ENCODE data around the gene LOXL3.
"Not testable (repeated sequence)": the region's sequence is repeated elsewhere in the genome, so short reads cannot be mapped to it uniquely, and the experiment has no call there.

The LOXL3 gene

DNA sequence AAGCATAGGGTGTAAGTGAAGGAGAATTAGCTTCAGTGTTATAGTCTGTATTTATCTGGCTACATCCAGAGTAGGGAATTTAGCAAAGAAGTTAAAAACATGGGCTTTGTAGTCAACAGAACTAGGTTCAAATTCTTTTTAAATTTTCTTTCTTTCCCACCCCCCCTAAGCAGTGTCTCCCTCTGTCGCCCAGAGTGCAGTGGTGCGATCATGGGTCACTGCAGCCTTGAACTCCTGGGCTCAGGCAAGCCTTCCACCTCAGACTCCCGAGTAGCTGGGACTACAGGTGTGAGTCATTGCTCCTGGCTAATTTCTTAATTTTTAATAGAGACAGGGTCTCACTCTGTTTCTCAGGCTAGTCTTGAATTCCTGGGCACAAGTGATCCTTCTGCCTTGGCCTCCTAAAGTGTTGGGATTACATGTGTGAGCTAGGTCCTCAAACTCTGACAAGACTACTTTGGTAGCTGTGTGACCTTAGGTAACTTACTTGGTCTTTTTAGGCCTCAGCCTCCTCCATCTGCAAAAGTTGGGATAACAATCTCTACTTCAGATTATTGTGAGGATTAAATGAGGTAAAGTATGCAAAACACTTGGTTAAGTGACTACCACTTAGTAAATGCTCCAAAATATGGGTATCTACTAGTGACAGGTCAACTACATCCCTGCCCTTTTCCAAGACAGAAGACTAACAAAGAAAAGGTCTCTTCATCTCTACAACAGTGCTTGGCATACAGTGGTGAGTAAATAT, 18.6 kb upstream of the LOXL3 start:
- no peak for DNase-seq

DNA sequence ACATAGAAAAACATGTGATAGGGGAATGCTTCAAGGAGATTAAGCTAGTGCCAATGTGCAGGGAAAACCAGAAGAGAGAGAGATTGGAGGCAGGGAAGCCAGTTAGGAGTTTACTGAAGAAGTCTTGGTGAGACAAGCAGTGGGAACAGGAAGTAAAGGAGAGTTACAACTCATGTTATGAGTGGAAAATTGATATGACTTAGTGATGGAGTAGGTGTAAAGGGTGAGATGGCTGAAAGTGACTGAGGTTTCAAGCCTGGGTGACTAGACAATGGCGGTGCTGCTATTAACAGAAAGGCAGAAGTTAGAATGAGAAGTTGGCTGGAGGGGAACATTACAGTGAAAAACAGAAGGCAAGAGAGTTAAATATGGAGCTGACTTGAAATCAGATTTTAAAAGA, 17.3 kb upstream of the LOXL3 start:
- no peak for DNase-seq

DNA sequence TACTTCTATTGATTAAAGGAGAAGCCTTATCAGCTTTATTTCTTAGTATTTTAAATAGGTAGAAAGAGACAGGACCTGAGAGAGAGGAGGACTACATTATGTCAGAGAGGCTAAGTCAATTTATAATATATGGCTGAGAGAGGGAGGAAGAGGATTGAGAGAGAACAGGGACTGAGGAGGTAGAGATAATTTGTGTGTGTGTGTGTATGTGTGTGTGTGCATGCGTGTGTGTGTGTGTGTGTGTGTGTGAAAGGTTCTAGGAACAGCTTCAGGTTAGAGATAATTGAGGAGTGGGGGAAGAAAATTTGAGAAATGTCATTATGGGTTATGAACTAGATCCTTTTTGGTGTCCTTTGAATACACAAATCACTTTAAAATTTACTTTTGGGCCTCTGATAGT, 15.9 kb upstream of the LOXL3 start:
- DNase-seq = no peak

DNA sequence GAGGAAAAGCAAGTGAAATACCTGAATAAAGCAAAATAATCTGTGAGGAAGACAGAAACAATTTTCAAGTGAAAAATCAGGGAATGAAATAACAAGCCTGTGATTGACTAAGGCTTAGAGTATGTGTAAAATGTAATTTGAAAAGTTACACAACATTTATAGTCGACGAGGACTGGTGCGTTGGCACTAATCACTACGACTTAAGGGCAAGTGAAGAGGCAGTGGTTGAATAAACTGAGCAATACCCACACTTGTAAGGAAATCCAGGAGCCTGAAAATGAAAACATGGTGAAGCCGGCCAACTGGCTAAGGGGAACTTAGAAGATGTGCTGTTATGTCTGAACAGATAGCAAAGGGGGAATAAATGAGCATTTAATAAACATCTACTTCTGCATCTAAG, 14.1 kb upstream of the LOXL3 start:
- DNase-seq = no peak

DNA sequence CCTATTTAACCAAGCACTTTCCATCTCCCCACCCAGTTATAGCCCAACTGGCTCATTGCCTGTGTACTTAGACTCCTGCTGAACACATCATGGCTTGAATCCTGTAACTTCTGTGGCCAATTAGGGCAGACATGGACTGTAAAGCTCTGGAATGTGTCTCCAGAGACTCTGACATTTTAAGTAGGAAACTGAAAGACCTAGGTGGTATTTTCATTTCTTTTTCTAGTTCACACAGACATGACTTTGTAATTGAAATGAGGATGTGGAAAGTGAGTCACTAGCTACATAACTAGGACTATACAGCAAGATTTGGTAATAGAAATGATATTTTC, 13.0 kb upstream of the LOXL3 start:
- DNase-seq = no peak

DNA sequence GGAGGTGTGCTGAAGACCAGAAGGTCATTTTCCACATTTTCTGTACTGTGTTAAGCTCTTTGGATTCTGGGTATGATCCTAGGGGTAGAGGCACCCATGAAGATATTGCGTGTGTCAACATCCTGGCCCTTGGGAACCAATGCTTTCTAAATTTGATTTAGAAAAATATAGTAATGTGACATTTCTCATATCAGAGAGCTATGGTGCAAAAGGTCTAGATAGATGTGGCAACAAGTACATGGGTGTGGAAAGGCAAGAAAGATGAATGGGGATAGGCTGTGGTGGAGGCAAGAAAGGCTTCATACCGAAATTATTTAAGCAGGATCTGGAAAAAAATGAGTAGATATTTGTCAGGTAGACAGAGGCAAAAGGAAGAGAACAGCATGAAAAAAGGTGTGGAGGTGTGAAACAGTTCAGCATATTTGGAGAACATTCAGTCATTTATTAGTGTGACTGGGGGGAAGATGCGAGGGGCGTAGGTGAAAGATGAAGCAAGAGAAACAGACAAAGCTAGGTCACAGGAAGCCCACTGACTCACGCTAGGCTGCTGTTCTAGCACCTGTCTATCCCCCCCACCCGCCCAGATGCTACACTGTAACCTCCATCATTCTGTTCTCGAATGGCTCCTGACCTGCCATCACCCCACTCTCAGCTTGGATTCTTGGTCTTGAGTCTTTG, 12.5 kb upstream of the LOXL3 start:
- DNase-seq = no peak

DNA sequence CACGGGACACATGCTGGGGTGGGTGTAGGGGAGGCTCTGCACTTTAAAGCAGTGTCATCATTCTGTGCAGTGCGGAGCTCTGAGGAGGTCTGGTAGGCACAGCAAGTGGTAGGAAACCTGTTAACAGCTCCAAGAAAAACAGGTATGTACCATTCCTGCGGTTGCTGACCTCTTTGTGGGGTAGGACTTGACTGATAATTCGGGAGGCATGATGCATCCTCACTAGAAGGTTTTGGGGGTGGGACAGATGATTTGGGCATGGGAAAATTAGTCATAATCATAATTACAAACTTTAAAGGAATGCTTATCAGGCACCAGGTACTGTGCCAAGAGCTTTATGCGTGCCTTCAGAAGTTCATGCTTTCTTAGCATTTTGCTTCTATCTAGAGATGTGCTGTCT, 10.5 kb upstream of the LOXL3 start:
- DNase-seq = no peak

DNA sequence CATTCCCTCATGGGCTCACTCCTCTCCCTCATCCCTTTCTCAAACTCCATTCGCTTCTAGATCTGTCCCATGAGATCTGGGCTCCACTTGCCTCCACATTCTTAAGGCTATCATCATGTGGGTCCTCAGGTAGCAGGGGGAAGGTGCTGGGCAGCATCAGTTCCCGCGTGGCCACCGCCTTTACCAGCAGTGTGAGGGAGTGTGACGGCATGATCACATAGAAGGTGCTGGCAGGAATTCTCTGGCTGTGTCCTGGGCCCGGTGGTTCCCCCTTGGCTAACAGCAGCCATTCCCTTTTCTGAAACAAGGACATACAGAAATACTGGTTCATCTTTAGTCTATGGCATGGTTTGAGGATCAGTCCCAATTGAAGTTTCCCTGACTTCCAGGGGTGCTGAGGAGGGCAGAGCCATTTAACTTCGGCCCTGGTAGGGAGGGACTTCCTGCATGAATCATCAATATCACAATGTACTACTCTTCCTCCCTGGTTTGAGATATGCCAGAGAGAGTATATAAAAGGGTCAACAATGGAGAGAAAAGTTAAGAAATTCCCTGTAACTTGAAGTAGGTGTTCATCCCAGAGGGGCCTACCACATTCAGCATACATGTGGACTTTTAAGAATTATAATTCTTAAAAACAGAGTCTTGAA, 8.5 kb upstream of the LOXL3 start:
- DNase-seq = no peak

DNA sequence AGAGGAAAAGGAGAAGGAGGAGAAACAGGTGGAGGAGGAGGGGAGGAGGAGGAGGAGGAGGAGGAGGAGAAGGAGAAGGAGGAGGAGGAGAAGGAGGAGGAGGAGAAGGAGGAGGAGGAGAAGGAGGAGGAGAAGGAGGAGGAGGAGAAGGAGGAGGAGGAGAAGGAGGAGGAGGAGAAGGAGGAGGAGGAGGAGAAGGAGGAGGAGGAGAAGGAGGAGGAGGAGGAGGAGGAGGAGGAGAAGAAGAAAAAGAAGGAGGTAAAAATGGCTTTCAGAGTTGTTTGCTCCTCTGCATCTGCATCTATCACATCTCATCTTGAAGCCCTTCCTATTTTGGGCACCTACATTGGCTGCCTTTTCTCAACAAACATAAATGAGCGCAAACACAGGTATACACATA, 7.3 kb upstream of the LOXL3 start:
- DNase-seq = not testable (repeated sequence)

DNA sequence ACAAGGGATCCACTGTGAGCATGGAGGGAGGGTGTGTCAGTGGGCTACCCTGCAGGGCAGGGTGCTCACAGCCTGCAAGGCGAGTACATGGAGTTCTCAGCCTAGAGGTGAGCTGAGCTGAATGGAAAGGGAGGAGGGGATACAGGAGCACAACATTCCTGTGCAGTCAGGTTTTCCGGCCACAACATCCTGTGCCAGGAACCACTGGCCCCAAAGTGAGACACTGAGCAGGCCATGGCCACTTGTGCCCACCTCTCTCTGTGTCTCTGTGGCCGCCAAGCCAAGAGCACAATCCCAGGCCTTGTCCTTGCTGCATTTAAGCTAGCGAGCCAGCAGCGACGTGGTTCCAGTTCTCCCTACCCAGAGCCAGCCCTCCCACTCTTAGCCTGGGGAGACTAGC, 6.8 kb upstream of the LOXL3 start:
- no peak for DNase-seq

DNA sequence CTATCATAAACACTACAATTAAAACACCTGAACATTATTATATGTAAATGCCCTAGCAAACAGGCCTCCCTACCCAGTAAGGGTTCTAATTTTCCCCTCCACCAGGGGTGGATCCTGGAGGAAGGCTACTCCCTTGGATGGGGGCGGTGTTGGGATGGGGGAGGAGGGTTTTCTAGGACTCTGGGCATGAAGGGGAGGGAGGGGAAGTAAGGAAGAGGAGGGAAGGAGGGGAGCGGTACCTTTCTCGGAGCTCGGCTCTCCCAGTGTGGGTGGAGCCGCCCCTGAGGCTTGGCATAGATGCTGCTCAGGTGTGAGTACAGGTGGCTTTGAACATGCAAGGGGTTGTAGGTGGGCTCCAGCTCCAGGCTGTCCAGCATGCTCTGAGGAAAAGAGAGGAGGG, 6.2 kb upstream of the LOXL3 start:
- no peak for DNase-seq

DNA sequence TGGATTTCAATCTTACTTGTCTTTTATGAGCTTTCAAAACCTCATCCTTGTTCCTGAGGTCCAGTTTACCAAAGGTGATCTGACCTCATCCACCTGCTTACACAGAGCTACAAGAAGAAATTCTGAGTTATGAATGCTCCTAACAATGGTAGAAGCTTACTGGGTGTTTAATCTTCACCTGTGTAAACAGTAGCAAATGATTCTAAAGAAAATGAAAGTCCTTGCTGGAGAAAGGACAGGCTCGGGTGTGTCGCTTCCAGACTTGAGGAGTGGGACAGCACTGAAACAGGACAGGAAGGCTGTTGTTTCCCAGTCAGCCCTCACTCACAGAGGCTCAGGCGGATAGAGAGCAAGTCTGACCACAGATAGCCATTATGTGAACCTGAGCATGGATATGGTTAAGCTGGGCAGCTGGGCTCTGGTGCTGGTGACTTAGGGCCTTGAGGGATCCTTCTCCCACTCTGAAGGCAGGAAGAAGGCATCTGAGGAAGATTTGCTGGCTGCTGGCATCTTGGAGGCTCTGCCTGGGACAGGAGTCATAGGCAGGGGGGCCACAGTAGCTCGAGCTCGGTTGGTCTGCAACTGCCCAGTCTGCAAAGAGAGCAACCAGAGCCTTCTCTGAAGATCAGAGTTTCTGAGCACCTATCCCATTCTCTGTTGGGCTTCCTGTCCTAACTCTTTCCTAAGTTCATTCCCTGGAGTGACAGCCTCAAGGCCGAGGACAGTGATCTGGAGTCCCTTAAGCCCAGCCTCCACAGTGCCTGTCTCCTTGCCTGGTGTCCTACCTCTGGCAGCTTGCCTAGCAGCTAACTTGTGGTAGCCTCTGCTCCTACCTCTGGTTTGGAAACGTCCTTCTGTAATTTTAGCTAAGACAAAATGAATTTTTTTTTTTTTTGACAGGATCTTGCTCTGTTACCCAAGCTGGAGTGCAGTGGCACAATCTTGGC, 4.8 kb upstream of the LOXL3 start:
- DNase-seq = no peak

DNA sequence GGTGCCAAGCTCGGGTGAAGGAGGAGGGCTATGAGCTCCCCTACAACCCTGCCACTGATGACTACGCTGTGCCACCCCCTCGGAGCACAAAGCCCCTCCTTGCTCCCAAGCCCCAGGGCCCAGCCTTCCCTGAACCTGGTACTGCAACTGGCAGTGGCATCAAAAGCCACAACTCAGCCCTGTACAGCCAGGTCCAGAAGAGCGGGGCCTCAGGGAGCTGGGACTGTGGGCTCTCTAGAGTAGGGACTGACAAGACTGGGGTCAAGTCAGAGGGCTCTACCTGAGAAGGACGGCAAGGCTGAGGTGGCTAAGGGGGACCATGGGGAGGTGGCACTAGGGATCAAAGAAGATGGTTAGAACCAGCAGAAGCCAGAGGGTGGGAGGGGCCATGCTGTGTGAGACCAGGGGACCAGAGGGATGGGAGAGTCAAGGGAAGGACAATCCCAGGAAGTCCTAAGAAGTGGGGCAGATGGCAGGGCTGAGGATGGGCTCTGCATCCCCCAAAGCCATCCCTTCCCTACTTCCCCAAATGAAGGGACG, 3.2 kb upstream of the LOXL3 start:
- no peak for DNase-seq

DNA sequence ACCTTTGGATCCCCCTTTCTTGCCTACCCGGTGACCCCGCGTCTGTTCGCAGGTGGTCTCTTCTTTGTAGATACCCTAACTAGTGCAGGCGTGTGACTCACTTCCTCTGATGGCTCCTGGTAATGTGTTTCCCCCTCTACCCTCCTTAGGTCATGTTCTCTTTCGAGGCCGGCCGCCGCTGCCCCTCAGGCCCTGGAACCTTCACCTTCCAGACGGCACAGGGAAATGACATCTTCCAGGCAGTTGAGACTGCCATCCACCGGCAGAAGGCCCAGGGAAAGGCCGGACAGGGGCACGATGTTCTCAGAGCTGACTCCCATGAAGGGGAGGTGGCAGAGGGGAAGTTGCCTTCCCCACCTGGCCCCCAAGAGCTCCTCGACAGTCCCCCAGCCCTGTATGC, 2.4 kb upstream of the LOXL3 start:
- no peak for DNase-seq

DNA sequence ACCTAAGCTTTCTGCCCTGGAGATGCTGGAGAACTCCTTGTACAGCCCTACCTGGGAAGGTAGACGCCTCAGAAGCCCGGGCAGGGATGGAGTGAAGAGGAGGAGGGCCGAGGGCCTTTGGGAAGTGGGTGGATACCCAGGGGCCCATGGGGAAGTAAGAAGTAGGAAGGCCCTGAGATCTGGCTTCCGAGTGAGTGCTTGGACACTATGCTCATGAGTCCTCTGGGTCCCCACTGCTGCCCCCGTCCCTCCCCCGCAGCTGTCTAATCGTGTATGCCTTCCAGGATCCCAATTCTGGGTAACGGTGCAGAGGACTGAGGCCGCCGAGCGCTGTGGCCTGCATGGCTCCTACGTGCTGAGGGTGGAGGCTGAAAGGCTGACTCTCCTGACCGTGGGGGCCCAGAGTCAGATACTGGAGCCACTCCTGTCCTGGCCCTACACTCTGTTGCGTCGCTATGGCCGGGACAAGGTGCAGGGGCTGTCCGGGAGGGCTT, 1.9 kb upstream of the LOXL3 start:
- no peak for DNase-seq

DNA sequence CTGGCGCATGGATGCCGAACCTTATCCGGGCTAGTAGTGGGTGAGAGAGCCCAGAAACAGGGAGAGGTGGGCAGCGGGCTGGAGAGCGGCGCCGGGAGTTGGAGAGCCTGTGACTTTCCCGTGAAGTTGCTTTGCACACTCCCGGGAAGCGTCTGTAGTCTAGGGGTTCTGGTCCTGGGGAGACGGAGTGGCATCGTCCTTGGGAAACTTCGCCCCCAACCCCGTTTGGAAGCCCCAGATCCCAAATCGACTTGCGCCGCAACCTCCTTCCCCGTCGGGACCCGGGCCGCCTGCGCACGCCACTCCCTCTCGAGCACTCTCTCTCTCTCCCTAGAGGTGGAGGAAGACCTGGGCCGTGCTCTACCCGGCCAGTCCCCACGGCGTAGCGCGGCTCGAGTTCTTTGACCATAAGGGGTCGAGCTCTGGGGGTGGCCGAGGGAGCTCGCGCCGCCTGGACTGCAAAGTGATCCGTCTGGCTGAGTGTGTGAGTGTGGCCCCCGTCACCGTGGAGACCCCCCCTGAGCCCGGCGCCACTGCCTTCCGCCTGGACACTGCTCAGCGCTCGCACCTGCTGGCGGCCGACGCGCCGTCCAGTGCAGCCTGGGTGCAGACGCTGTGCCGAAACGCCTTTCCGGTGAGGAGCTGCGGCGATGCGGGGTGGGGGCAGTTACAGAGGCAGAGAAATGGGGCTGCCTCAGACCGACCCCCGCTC, 1.2 kb upstream of the LOXL3 start:
- no peak for DNase-seq

DNA sequence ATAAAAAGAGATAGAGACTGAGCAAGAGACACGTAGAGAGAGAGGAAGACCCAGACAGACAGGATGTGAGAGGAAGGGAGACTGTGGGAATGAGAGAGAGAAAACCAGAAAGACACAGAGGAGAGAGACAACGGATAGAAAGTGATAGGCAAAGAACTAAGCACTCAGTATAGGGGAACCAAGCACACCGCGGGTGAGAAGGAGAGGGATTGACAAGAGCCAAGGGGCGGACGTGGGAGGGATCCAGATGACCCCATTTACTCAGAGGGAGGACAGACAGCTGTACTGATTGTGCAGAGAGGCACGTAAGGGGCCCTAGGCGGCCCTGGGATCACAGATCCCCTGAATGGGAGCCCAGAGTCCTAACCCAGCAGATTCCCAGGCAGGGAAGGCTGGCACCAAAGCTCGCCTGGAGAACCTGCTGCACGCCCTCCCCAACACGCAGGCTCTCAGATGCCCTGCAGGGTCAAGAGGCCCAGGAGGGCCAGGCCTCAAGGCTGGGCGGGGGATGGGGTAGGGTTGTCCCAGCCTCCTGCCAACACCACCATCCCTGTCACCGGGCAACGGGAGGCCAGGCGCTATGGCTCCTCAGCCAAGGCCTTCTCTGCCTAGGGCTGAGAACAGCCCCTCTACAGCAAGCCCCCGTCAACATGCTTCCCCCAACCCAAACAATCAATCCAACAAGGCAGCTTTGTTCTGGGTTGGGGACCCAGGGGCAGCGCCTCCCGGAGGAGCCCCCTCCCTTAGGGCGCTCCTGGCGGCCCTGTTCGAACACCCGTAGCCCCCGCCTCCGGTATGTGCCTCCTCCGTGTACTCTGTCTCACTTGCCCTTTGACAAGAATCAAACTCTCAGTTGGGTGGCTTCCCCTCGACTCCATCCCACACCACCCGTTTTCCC, 579 bp downstream of the LOXL3 start:
- DNase-seq = no peak

DNA sequence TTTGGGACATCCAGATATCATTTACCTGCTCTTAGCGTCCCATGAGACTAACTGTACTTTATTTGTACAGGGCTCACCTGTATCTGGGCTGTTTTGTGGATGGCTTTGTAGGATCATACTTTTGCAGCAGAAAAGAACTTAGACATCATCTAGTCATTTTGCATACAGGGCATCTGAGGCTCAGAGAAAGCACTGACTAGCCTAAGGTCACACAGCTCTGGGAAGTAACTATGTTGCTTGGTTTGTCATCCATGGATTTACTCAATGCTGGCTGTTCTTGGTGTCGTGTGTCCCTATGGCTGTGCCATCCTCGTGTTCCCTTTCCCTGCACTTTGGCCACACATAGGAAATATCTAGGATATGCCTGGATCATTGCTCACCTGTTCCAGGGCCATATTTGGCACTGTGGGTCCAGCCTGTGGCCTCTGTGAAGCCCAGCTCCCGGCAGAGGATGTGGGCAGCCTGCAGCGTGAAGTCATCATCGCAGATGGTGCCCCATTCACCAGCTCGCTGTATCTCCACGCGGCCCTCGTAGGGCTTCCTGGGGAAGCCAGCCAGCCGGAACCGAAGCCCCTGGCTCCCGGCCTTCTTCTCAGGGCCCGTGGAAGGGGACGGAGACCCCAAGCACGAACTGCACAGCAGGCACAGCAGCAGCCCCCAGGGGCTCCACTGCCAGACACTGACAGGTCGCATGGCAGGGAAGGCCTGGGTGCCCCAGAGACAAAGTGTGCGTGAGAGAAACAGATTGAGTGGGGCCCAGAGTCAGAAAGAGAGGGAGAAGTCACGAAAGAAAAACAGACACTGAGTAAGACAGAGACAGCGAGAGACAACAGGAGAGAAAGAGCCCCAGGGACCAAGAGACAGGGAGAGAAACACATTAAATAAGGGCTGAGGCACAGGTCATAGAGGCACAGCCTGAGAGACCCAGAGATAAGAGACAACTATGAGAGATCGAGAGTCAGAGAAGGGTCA, 1.5 kb downstream of the LOXL3 start:
- no peak for DNase-seq

DNA sequence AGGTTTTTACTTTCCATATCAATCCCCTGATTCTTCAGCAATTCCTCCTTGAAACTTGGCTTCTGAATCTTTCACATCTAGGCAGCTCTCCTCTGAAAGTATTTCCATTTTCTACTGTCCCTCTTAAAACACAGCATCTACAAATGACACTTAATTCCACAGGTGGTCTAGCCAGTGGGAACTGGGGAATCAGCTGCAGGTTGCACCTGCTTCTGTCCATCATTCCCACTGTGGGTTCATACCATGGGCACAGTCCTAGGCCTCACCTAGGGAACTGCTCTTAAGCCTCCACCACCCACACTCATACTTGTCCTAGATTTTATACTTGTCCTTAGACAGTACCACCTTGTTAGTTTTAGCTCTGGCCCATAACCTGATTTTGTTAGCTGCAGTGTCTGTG, 2.2 kb downstream of the LOXL3 start:
- DNase-seq = no peak

DNA sequence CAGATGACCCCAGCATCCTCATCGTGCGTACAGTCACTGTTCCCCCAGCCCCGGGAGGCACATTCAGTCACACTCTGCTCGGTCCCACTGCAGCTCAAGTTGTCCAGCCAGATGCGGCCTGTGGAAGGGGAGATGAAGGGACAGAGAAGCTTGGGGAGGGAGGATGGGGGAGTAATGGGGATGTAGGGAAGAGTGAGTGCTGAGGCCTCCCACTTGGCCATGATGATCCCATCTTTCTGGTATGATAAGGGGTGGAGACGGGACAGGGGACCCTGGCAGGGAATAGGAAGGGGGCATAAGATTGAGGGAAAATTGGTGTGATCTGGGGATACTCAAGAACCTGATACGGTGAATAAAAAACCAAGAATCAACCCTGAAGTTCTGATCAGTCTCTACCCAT, 3.5 kb downstream of the LOXL3 start:
- DNase-seq = no peak

Measured in NCI-H1930 (cell line).